Neural cell (in vitro differentiated cells): ENCODE measurements around the gene ST6GALNAC3. TPM values are rescaled to one million over a fixed set of nuclear protein-coding genes. Genes with fewer than 3 reads are reported as not detected.

ENCODE experiments used
- H2AFZ ChIP-seq: fragments of 200-600, 300-800 bp; sonication (generic), shearing (Covaris generic); 2 replicates; pipeline ENCODE4 v1.6.0; 2014; ENCODE audit warnings: low read depth, mild to moderate bottlenecking, antibody characterized with exemption, low read length, moderate library complexity
- H3F3A ChIP-seq: fragments of 200-600 bp; shearing (Covaris generic); 2 replicates; pipeline ENCODE4 v1.6.1; 2016; ENCODE audit warnings: mild to moderate bottlenecking, moderate library complexity, mixed read lengths, antibody characterized with exemption, low read length; ENCODE audit not compliant: insufficient read depth, poor library complexity, severe bottlenecking
- H3K27ac ChIP-seq: fragments of 200-600, 300-800 bp; sonication (generic), shearing (Covaris generic); 2 replicates; pipeline ENCODE4 v1.5.1; 2014; ENCODE audit warnings: mild to moderate bottlenecking, low read length, moderate library complexity
- H3K27me3 ChIP-seq: fragments of 300-800, 200-600 bp; sonication (generic), shearing (Covaris generic); 2 replicates; pipeline ENCODE4 v1.6.0; 2014; ENCODE audit warnings: mild to moderate bottlenecking, low read depth, low read length, moderate library complexity; ENCODE audit not compliant: insufficient read depth
- H3K36me3 ChIP-seq: fragments of 300-800, 200-600 bp; sonication (generic), shearing (Covaris generic); 2 replicates; pipeline ENCODE4 v1.5.1; 2014; ENCODE audit warnings: mild to moderate bottlenecking, antibody characterized with exemption, low read length, moderate library complexity; ENCODE audit not compliant: insufficient read depth
- H3K4me2 ChIP-seq: fragments of 300-800, 200-600 bp; sonication (generic), shearing (Covaris generic); 2 replicates; pipeline ENCODE4 v1.6.0; 2014; ENCODE audit warnings: mild to moderate bottlenecking, low read length
- H3K4me3 ChIP-seq: fragments of 300-800, 200-600 bp; sonication (generic), shearing (Covaris generic); 2 replicates; pipeline ENCODE4 v1.5.1; 2014; ENCODE audit warnings: mild to moderate bottlenecking, low read length, moderate library complexity
- H3K79me2 ChIP-seq: fragments of 200-600 bp; shearing (Covaris generic); replicated peaks from 2 replicates; pipeline ENCODE4 v1.6.0; 2014; ENCODE audit warnings: mild to moderate bottlenecking, low read length, moderate library complexity; ENCODE audit not compliant: insufficient read depth
- H3K9ac ChIP-seq: fragments of 300-800, 200-600 bp; sonication (generic), shearing (Covaris generic); 2 replicates; pipeline ENCODE4 v1.6.1; 2016; ENCODE audit warnings: mild to moderate bottlenecking, low read length, mixed read lengths
- H3K9me2 ChIP-seq: fragments of 200-600 bp; shearing (Covaris generic); 2 replicates; pipeline ENCODE4 v1.6.1; 2016; ENCODE audit warnings: mild to moderate bottlenecking, low read length, mixed read lengths; ENCODE audit not compliant: insufficient read depth
- H3K9me3 ChIP-seq: fragments of 200-600, 300-800 bp; sonication (generic), shearing (Covaris generic); 2 replicates; pipeline ENCODE4 v1.6.1; 2016; ENCODE audit warnings: mild to moderate bottlenecking, mixed run types, low read length, moderate library complexity, mixed read lengths
- H4K20me1 ChIP-seq: fragments of 200-600 bp; shearing (Covaris generic); 2 replicates; pipeline ENCODE4 v1.6.1; 2016; ENCODE audit warnings: mild to moderate bottlenecking, mixed run types; ENCODE audit not compliant: insufficient read depth
- EP300 ChIP-seq: fragments of 450-650 bp; conservative IDR thresholded peaks from 2 replicates; pipeline ENCODE4 v1.6.1; 2014; ENCODE audit warnings: antibody characterized with exemption, mild to moderate bottlenecking, moderate library complexity; ENCODE audit not compliant: poor library complexity, severe bottlenecking
- EZH2 ChIP-seq: fragments of 200-600, 300-800 bp; shearing (Covaris generic), sonication (generic); IDR thresholded peaks from 2 replicates; pipeline ENCODE4 v1.6.1; 2014; ENCODE audit warnings: antibody characterized with exemption, low read length, borderline replicate concordance, mild to moderate bottlenecking; ENCODE audit not compliant: insufficient read depth, poor library complexity, severe bottlenecking
- MXI1 ChIP-seq: fragments of 450-650 bp; conservative IDR thresholded peaks from 2 replicates; pipeline ENCODE4 v1.6.1; 2014; ENCODE audit warnings: antibody characterized with exemption, mild to moderate bottlenecking; ENCODE audit not compliant: poor library complexity, severe bottlenecking
- POLR2AphosphoS5 ChIP-seq: IDR thresholded peaks from 2 replicates; pipeline ENCODE4 v1.6.1; 2012
- RAD21 ChIP-seq: fragments of 450-650 bp; conservative IDR thresholded peaks from 2 replicates; pipeline ENCODE4 v1.6.1; 2014; ENCODE audit warnings: antibody characterized with exemption, mild to moderate bottlenecking, moderate library complexity
- SMC3 ChIP-seq: fragments of 450-650 bp; conservative IDR thresholded peaks from 2 replicates; pipeline ENCODE4 v1.6.1; 2014; ENCODE audit warnings: antibody characterized with exemption, mild to moderate bottlenecking, moderate library complexity; ENCODE audit not compliant: poor library complexity
- TAF1 ChIP-seq: IDR thresholded peaks from 2 replicates; pipeline ENCODE4 v1.6.1; 2012; ENCODE audit warnings: low read depth
- polyA plus RNA-seq: library from polyadenylated mRNA; depleted of rRNA; stranded (reverse); fragments of >200 nt; gene quantifications from 2 replicates; pipeline ENCODE4 v1.2.3, GENCODE V29; 2014
- TF ChIP-seq, protein P1 (sequence below): IDR thresholded peaks from 2 replicates; pipeline ENCODE4 v1.6.1; 2012; ENCODE audit warnings: borderline replicate concordance
- TF ChIP-seq, protein P2 (sequence below): fragments of 450-650 bp; IDR thresholded peaks from 2 replicates; pipeline ENCODE4 v1.5.1; 2014; ENCODE audit warnings: antibody characterized with exemption, mild to moderate bottlenecking, moderate library complexity; ENCODE audit not compliant: poor library complexity, severe bottlenecking

The ST6GALNAC3 gene
- polyA plus RNA-seq, 1 donor from 2014 or later, result 3.6 TPM

GRCh38 chr1:76224752-76225151 lies 150.2 kb downstream of the ST6GALNAC3 start:
- H3K79me2 ChIP-seq, result no peaks in the 10 kb centered on the region
- H3K9me2 ChIP-seq, result no peaks in the 10 kb centered on the region

GRCh38 chr1:76225526-76225925 lies 151.0 kb downstream of the ST6GALNAC3 start:
- Histone ChIP-seq H3K9me2 (no peaks in the 10 kb centered on the region), H3K9ac (no peak overlapping the region), H4K20me1 (no peaks in the 10 kb centered on the region), H2AFZ (no peak overlapping the region), H3K4me2 (no peak overlapping the region), H3K27me3 (no peaks in the 10 kb centered on the region), H3K27ac (no peak overlapping the region), H3K9me3 (no peaks in the 10 kb centered on the region), H3K36me3 (no peaks in the 10 kb centered on the region), H3K4me3 (no peak overlapping the region), H3F3A (no peaks in the 10 kb centered on the region), H3K79me2 (no peaks in the 10 kb centered on the region)
- TF ChIP-seq SMC3, result no peak
- TF ChIP-seq, protein P1, sequence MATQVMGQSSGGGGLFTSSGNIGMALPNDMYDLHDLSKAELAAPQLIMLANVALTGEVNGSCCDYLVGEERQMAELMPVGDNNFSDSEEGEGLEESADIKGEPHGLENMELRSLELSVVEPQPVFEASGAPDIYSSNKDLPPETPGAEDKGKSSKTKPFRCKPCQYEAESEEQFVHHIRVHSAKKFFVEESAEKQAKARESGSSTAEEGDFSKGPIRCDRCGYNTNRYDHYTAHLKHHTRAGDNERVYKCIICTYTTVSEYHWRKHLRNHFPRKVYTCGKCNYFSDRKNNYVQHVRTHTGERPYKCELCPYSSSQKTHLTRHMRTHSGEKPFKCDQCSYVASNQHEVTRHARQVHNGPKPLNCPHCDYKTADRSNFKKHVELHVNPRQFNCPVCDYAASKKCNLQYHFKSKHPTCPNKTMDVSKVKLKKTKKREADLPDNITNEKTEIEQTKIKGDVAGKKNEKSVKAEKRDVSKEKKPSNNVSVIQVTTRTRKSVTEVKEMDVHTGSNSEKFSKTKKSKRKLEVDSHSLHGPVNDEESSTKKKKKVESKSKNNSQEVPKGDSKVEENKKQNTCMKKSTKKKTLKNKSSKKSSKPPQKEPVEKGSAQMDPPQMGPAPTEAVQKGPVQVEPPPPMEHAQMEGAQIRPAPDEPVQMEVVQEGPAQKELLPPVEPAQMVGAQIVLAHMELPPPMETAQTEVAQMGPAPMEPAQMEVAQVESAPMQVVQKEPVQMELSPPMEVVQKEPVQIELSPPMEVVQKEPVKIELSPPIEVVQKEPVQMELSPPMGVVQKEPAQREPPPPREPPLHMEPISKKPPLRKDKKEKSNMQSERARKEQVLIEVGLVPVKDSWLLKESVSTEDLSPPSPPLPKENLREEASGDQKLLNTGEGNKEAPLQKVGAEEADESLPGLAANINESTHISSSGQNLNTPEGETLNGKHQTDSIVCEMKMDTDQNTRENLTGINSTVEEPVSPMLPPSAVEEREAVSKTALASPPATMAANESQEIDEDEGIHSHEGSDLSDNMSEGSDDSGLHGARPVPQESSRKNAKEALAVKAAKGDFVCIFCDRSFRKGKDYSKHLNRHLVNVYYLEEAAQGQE, result no peak
- TF ChIP-seq, protein P2, sequence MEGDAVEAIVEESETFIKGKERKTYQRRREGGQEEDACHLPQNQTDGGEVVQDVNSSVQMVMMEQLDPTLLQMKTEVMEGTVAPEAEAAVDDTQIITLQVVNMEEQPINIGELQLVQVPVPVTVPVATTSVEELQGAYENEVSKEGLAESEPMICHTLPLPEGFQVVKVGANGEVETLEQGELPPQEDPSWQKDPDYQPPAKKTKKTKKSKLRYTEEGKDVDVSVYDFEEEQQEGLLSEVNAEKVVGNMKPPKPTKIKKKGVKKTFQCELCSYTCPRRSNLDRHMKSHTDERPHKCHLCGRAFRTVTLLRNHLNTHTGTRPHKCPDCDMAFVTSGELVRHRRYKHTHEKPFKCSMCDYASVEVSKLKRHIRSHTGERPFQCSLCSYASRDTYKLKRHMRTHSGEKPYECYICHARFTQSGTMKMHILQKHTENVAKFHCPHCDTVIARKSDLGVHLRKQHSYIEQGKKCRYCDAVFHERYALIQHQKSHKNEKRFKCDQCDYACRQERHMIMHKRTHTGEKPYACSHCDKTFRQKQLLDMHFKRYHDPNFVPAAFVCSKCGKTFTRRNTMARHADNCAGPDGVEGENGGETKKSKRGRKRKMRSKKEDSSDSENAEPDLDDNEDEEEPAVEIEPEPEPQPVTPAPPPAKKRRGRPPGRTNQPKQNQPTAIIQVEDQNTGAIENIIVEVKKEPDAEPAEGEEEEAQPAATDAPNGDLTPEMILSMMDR, result no peak
- no peak for TF ChIP-seq EZH2
- no peak for TF ChIP-seq MXI1
- TF ChIP-seq POLR2AphosphoS5, result no peak
- no peak for TF ChIP-seq TAF1
- TF ChIP-seq EP300, result no peak
- TF ChIP-seq RAD21, result no peak

More at GRCh38 chr1:76224752-76225151, 150.2 kb downstream of the ST6GALNAC3 start:
- no peak overlapping the region for H3K4me2 ChIP-seq
- no peak overlapping the region for H3K4me3 ChIP-seq
- H3K9ac ChIP-seq, result no peak overlapping the region
- H3K9me3 ChIP-seq, result no peaks in the 10 kb centered on the region
- H3K36me3 ChIP-seq, result no peaks in the 10 kb centered on the region
- no peak overlapping the region for H2AFZ ChIP-seq
- TF ChIP-seq MXI1 (no peak), EZH2 (no peak), TAF1 (no peak), POLR2AphosphoS5 (no peak), SMC3 (no peak), EP300 (no peak), RAD21 (no peak)
- TF ChIP-seq, protein P2, result no peak
- TF ChIP-seq, protein P1, result no peak
- no peaks in the 10 kb centered on the region for H3K27me3 ChIP-seq
- no peaks in the 10 kb centered on the region for H4K20me1 ChIP-seq
- no peaks in the 10 kb centered on the region for H3F3A ChIP-seq
- H3K27ac ChIP-seq, result no peak overlapping the region
